Astrocyte (in vitro differentiated cells and primary cell): ENCODE measurements around the gene SLC9A3. TPM values are rescaled to one million over a fixed set of nuclear protein-coding genes. Genes with fewer than 3 reads are reported as not detected.

Source experiments
- DNase-seq: peaks from one replicate; pipeline ENCODE4 v3.0.0-alpha.2; 2010; ENCODE audit warnings: low read depth
- FAIRE-seq: peaks from 2 replicates; lab custom pipeline; 2011; peaks lifted over from hg19 to GRCh38; lab: Jason Lieb, UNC
- H2AFZ ChIP-seq: 2 replicates; pipeline ENCODE4 v1.6.0; 2012; ENCODE audit warnings: low read depth, low read length, inconsistent platforms
- H3K27ac ChIP-seq: 2 replicates; pipeline ENCODE4 v1.5.1; 2011; ENCODE audit warnings: low read depth, low read length, inconsistent platforms
- H3K27me3 ChIP-seq: 2 replicates; pipeline ENCODE4 v1.6.0; 2011; ENCODE audit warnings: low read length, inconsistent platforms; ENCODE audit not compliant: insufficient read depth
- H3K36me3 ChIP-seq: 2 replicates; pipeline ENCODE4 v1.5.1; 2011; ENCODE audit warnings: low read length, inconsistent platforms; ENCODE audit not compliant: insufficient read depth
- H3K4me1 ChIP-seq: 2 replicates; pipeline ENCODE4 v1.5.1; 2011; ENCODE audit warnings: low read length, inconsistent platforms; ENCODE audit not compliant: insufficient read depth
- H3K4me2 ChIP-seq: 2 replicates; pipeline ENCODE4 v1.6.0; 2012; ENCODE audit warnings: low read length, inconsistent platforms
- H3K4me3 ChIP-seq: 2 replicates; pipeline ENCODE4 v1.5.1; 2011; ENCODE audit warnings: low read depth, mild to moderate bottlenecking, low read length, inconsistent platforms; ENCODE audit not compliant: insufficient read depth
- H3K79me2 ChIP-seq: 2 replicates; pipeline ENCODE4 v1.6.0; 2012; ENCODE audit warnings: mild to moderate bottlenecking, low read length, inconsistent platforms; ENCODE audit not compliant: insufficient read depth
- H3K9ac ChIP-seq: 2 replicates; pipeline ENCODE4 v1.6.0; 2012; ENCODE audit warnings: mild to moderate bottlenecking, low read length, inconsistent platforms
- H3K9me3 ChIP-seq: 2 replicates; pipeline ENCODE4 v1.5.1; 2012; ENCODE audit warnings: low read depth, mild to moderate bottlenecking, low read length, inconsistent platforms; ENCODE audit not compliant: insufficient read depth
- H4K20me1 ChIP-seq: 2 replicates; pipeline ENCODE4 v1.6.0; 2012; ENCODE audit warnings: low read length, inconsistent platforms; ENCODE audit not compliant: insufficient read depth
- H3K27ac Mint-ChIP-seq: one replicate; pipeline ENCODE4 v1.8.0; 2021; ENCODE audit warnings: mild to moderate bottlenecking, mixed read lengths; ENCODE audit not compliant: unreplicated experiment
- H3K27me3 Mint-ChIP-seq: one replicate; pipeline ENCODE4 v1.8.0; 2021; ENCODE audit warnings: low read depth, mixed read lengths; ENCODE audit not compliant: unreplicated experiment
- H3K36me3 Mint-ChIP-seq: one replicate; pipeline ENCODE4 v1.8.0; 2021; ENCODE audit warnings: low read depth, mixed read lengths; ENCODE audit not compliant: unreplicated experiment
- H3K4me1 Mint-ChIP-seq: one replicate; pipeline ENCODE4 v1.8.0; 2021; ENCODE audit warnings: low read depth, mixed read lengths; ENCODE audit not compliant: unreplicated experiment
- H3K4me3 Mint-ChIP-seq: one replicate; pipeline ENCODE4 v1.8.0; 2021; ENCODE audit warnings: mild to moderate bottlenecking, moderate library complexity, mixed read lengths; ENCODE audit not compliant: unreplicated experiment
- H3K9me3 Mint-ChIP-seq: one replicate; pipeline ENCODE4 v1.8.0; 2021; ENCODE audit warnings: mild to moderate bottlenecking, mixed read lengths; ENCODE audit not compliant: unreplicated experiment
- EZH2 ChIP-seq: IDR thresholded peaks from 2 replicates; pipeline ENCODE4 v1.6.1; 2012; ENCODE audit warnings: mild to moderate bottlenecking, low read length, inconsistent platforms; ENCODE audit not compliant: insufficient read depth
- total RNA-seq: library from RNA; stranded (reverse); gene quantifications from 2 replicates; pipeline ENCODE4 v1.2.1, GENCODE V29; 2021
- TF ChIP-seq, protein P1 (sequence below): IDR thresholded peaks from 2 replicates; pipeline ENCODE4 v1.5.1; 2011; ENCODE audit warnings: low read depth, mild to moderate bottlenecking, inconsistent platforms, low read length, moderate library complexity; ENCODE audit not compliant: insufficient read depth

Gene SLC9A3
- total RNA-seq, 1 donor from 2014 or later, result 1.0 TPM

DNA sequence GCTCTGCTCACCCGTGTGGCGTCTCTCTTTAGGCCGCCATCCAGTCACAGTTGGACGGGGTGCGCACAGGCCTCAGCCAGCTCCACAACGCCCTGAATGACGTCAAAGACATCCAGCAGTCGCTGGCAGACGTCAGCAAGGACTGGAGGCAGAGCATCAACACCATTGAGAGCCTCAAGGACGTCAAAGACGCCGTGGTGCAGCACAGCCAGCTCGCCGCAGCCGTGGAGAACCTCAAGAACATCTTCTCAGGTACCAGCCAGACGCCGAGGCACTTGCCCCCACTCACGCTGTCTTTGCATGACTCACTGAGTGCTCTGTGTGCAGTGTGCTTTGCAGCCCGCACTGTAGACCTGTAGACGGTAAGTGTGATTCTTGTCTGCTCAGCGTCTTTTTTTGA lies 76.7 kb downstream of the SLC9A3 start:
- peak overlapping the region; percentile 28 for H3K4me3 Mint-ChIP-seq
- H3K9me3 Mint-ChIP-seq, result peaks cover 3% of the 10 kb centered on the region
- Histone ChIP-seq H4K20me1 (peaks cover 44% of the 10 kb centered on the region), H3K79me2 (peaks cover 65% of the 10 kb centered on the region), H3K4me2 (no peak overlapping the region), H2AFZ (no peak overlapping the region), H3K4me3 (no peak overlapping the region), H3K9me3 (no peaks in the 10 kb centered on the region), H3K27ac (no peak overlapping the region), H3K9ac (no peak overlapping the region), H3K27me3 (no peaks in the 10 kb centered on the region), H3K36me3 (peaks cover 33% of the 10 kb centered on the region), H3K4me1 (peaks cover 9% of the 10 kb centered on the region)
- H3K36me3 Mint-ChIP-seq, result peaks cover 30% of the 10 kb centered on the region
- H3K27me3 Mint-ChIP-seq, result no peaks in the 10 kb centered on the region
- H3K27ac Mint-ChIP-seq, result no peak overlapping the region
- H3K4me1 Mint-ChIP-seq, result peaks cover 6% of the 10 kb centered on the region
- TF ChIP-seq, protein P1, sequence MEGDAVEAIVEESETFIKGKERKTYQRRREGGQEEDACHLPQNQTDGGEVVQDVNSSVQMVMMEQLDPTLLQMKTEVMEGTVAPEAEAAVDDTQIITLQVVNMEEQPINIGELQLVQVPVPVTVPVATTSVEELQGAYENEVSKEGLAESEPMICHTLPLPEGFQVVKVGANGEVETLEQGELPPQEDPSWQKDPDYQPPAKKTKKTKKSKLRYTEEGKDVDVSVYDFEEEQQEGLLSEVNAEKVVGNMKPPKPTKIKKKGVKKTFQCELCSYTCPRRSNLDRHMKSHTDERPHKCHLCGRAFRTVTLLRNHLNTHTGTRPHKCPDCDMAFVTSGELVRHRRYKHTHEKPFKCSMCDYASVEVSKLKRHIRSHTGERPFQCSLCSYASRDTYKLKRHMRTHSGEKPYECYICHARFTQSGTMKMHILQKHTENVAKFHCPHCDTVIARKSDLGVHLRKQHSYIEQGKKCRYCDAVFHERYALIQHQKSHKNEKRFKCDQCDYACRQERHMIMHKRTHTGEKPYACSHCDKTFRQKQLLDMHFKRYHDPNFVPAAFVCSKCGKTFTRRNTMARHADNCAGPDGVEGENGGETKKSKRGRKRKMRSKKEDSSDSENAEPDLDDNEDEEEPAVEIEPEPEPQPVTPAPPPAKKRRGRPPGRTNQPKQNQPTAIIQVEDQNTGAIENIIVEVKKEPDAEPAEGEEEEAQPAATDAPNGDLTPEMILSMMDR, result no peak
- no peak for TF ChIP-seq EZH2
- no peak for FAIRE-seq
- no peak for DNase-seq

DNA sequence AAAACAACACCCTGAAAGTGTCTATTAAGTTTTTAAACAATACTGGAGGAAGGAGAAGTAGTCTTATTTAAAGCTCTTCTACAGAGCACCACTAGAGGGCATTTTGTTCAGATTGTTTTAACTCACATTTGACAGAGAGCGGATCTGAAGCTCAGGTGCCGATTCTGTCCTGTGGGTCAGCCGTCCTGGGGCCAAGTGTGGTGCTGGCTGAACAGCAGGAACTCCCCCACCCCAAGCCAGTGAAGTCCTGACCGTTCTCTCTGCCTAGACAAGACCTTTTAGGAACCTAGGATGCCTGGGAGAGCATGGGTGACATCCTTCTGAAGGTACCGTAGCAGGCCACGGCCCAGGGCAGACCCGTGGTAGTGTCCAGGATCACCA lies 77.4 kb downstream of the SLC9A3 start:
- Histone ChIP-seq H3K9ac (no peak overlapping the region), H3K27ac (no peak overlapping the region), H4K20me1 (peaks cover 44% of the 10 kb centered on the region), H3K36me3 (peaks cover 33% of the 10 kb centered on the region), H3K4me3 (no peak overlapping the region), H2AFZ (no peak overlapping the region), H3K27me3 (no peaks in the 10 kb centered on the region), H3K79me2 (peaks cover 68% of the 10 kb centered on the region), H3K9me3 (no peaks in the 10 kb centered on the region), H3K4me2 (no peak overlapping the region), H3K4me1 (peaks cover 15% of the 10 kb centered on the region)
- Mint-ChIP-seq H3K4me1 (peaks cover 6% of the 10 kb centered on the region), H3K36me3 (peaks cover 24% of the 10 kb centered on the region), H3K27me3 (no peaks in the 10 kb centered on the region), H3K27ac (no peak overlapping the region), H3K9me3 (no peaks in the 10 kb centered on the region), H3K4me3 (peak overlapping the region; percentile 46)
- TF ChIP-seq, protein P1, result peak; percentile 69
- TF ChIP-seq EZH2, result no peak
- FAIRE-seq, result no peak
- DNase-seq, result no peak

DNA sequence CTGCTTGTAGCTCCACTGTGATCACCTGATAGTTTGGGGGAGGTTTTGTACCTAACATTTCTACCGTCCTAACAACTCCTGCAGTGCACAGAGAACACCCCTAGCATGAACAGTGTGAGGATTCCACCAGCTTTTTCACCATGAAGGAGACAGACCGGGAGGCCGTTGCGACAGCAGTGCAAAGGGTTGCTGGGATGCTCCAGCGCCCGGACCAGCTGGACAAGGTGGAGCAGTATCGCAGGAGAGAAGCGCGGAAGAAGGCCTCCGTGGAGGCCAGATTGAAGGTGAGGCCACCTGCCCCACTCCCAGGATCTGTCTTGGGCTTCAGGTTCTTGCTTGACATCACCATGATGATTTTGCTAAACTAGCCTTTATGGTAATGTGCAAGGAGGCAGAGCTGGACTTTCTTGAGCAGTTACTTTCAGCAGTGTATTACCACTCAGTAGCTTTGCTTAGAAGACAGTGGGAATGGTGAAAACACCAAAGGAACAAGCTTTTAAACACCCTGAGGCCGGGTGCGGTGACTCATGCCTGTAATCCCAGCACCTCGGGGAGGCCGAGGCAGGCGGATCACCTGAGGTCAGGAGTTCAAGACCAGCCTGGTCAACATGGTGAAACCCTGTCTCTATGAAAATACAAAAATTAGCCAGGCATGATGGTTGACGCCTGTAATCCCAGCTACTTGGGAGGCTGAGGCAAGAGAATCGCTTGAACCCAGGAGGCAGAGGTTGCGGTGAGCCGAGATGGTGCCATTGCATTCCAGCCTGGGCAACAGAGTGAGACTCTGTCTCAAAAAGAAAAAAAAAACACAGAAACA lies 78.0 kb downstream of the SLC9A3 start:
- H3K79me2 ChIP-seq, result peaks cover 71% of the 10 kb centered on the region
- Mint-ChIP-seq H3K27ac (no peak overlapping the region), H3K4me3 (peak overlapping the region; percentile 46)

More for the DNA sequence above, 78.0 kb downstream of the SLC9A3 start:
- Histone ChIP-seq H2AFZ (no peak overlapping the region), H3K4me1 (peaks cover 16% of the 10 kb centered on the region), H3K27me3 (no peaks in the 10 kb centered on the region), H3K4me3 (no peak overlapping the region), H4K20me1 (peaks cover 44% of the 10 kb centered on the region), H3K36me3 (peaks cover 30% of the 10 kb centered on the region), H3K4me2 (no peak overlapping the region), H3K27ac (no peak overlapping the region), H3K9me3 (no peaks in the 10 kb centered on the region), H3K9ac (no peak overlapping the region)
- no peak for FAIRE-seq
- Mint-ChIP-seq H3K4me1 (peaks cover 7% of the 10 kb centered on the region), H3K9me3 (no peaks in the 10 kb centered on the region), H3K36me3 (peaks cover 19% of the 10 kb centered on the region), H3K27me3 (no peaks in the 10 kb centered on the region)
- TF ChIP-seq, protein P1, result no peak
- TF ChIP-seq EZH2, result no peak
- DNase-seq, result no peak
